HG02884 (cell line): ENCODE measurements around the gene PBX1.
"Not testable (repeated sequence)": the region's sequence is repeated elsewhere in the genome, so short reads cannot be mapped to it uniquely, and the experiment has no call there.

Source experiments
- ATAC-seq: cut with Tn5 transposase; IDR thresholded peaks from one replicate; pipeline ENCODE4 v1.9.1; 2021; ENCODE audit warnings: mild to moderate bottlenecking, moderate library complexity; ENCODE audit not compliant: unreplicated experiment

Gene PBX1

GRCh38 chr1:164588516-164589341 lies 29.7 kb downstream of the PBX1 start:
- ATAC-seq = no peak

- no peak for ATAC-seq
These were observed 30.4 kb downstream of the PBX1 start for GRCh38 chr1:164589408-164589807.

- no peak for ATAC-seq
These were observed 31.1 kb downstream of the PBX1 start for GRCh38 chr1:164589961-164590507.

GRCh38 chr1:164590592-164590991 lies 31.6 kb downstream of the PBX1 start:
- ATAC-seq = no peak

GRCh38 chr1:164591858-164592257 lies 32.9 kb downstream of the PBX1 start:
- no peak for ATAC-seq

GRCh38 chr1:164592634-164593033 lies 33.6 kb downstream of the PBX1 start:
- no peak for ATAC-seq

- ATAC-seq = no peak
These were observed 36.2 kb downstream of the PBX1 start for GRCh38 chr1:164595212-164595611.

- no peak for ATAC-seq
These were observed 37.2 kb downstream of the PBX1 start for GRCh38 chr1:164596172-164596571.

GRCh38 chr1:164598719-164599118 lies 39.7 kb downstream of the PBX1 start:
- no peak for ATAC-seq

GRCh38 chr1:164599272-164599671 lies 40.3 kb downstream of the PBX1 start:
- no peak for ATAC-seq

GRCh38 chr1:164601399-164602100 lies 42.6 kb downstream of the PBX1 start:
- ATAC-seq = no peak

GRCh38 chr1:164602101-164602422 lies 43.1 kb downstream of the PBX1 start:
- ATAC-seq = no peak

GRCh38 chr1:164602480-164603093 lies 43.6 kb downstream of the PBX1 start:
- ATAC-seq = no peak

GRCh38 chr1:164603805-164604204 lies 44.8 kb downstream of the PBX1 start:
- ATAC-seq = not testable (repeated sequence)

- ATAC-seq = no peak
These were observed 45.6 kb downstream of the PBX1 start for GRCh38 chr1:164604541-164604940.

GRCh38 chr1:164605254-164606091 lies 46.5 kb downstream of the PBX1 start:
- ATAC-seq = no peak

- no peak for ATAC-seq
These were observed 48.4 kb downstream of the PBX1 start for GRCh38 chr1:164607351-164607750.

GRCh38 chr1:164608651-164609057 lies 49.7 kb downstream of the PBX1 start:
- no peak for ATAC-seq

GRCh38 chr1:164609089-164609488 lies 50.1 kb downstream of the PBX1 start:
- no peak for ATAC-seq

GRCh38 chr1:164610538-164611222 lies 51.7 kb downstream of the PBX1 start:
- no peak for ATAC-seq
